ENCODE results near the gene ELMO1. TPM values are rescaled to one million over a fixed set of nuclear protein-coding genes. Genes with fewer than 3 reads are reported as not detected.

Gene ELMO1
- total and polyA plus RNA-seq, 2 of the 13 experiments (the other 11 are each of a cell fraction or from before 2014, with no cell fraction given), result 0.11 to 0.17 TPM

DNA sequence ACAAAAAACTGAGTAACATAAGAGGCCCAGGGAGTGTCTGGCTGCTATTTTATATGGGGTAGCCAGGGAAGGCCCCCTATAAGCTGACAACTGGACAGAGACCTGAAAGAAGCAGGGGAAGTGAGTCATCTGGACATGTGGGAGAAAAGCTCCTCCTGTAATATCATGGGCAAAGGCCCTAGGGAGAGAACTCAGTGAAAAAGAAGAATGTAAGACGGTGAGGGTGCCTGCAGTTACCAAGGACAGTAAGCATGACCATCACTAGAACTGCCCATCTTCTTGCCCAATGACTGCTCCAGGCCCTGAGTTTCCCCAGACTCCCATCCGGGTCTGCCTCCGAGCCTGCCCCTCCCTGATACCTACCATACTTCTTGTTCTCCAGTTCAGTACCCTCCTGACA lies 2.3 kb downstream of the ELMO1 start:
- Histone ChIP-seq H3K4me3 (replicated peaks in 1 of 3; ENCODE audit: insufficient read depth in 1 of 3, low read depth in 2 of 3, low read length in 3 of 3) (no peak overlapping the region), H3K4me1 (ENCODE audit: insufficient read depth, low read length) (no peaks in the 10 kb centered on the region), H3K9ac (ENCODE audit: insufficient read depth, low read depth, low read length) (no peak overlapping the region), H3K9me3 (ENCODE audit: low read length) (no peaks in the 10 kb centered on the region), H3K27ac (ENCODE audit: extremely low read length, insufficient read depth, low read length) (no peak overlapping the region), H2AFZ (ENCODE audit: low read length) (no peak overlapping the region), H3K4me2 (ENCODE audit: low read depth, low read length) (no peak overlapping the region), H3K79me2 (ENCODE audit: insufficient read depth, low read length) (no peaks in the 10 kb centered on the region), H3K36me3 (replicated peaks in 1 of 2; ENCODE audit: control insufficient read depth in 1 of 2, insufficient read depth in 2 of 2, low read length in 2 of 2) (no peaks in the 10 kb centered on the region), H3K27me3 (ENCODE audit: control insufficient read depth in 1 of 2, insufficient read depth in 2 of 2, low read length in 2 of 2) (peaks cover 0 to 26% of the 10 kb centered on the region in 2 experiments; a peak in 2 of 5 replicates), H4K20me1 (ENCODE audit: insufficient read depth, low read length) (no peaks in the 10 kb centered on the region)
- 25% methylated on average over 3 of the region's 3 CpGs for WGBS (ENCODE audit: low lambda C conversion rate)
- ATAC-seq (no peak), FAIRE-seq (no peak), DNase-seq (ENCODE audit: low spot score) (no peak)
- no TSS peak for BruUV-seq (replicated peaks)
- intact Hi-C loops (cut with micrococcal nuclease; ENCODE audit: unreplicated experiment), result no loop called here
- in situ Hi-C loops (cut with HindIII; ENCODE audit: extremely low pct_ligation_motif_present, low pct_unique_long_range_greater_than_20kb), result no loop called here
- CTCF ChIA-PET (ENCODE audit: low intra/inter-chr PET ratio, low total read pairs), result no interaction called here
- POLR2A ChIA-PET, result no interaction called here
- TF ChIP-seq ETV6 (CRISPR knock-in tag; conservative IDR thresholded peaks at IDR 0.05) (no peak), MEF2D (CRISPR knock-in tag; IDR thresholded peaks at IDR 0.05) (no peak), ZNF572 (CRISPR knock-in tag; IDR thresholded peaks at IDR 0.05) (no peak), PITX1 (CRISPR knock-in tag; IDR thresholded peaks at IDR 0.05) (no peak), MEIS2 (CRISPR knock-in tag; IDR thresholded peaks at IDR 0.05) (no peak), ZFP41 (CRISPR knock-in tag; IDR thresholded peaks at IDR 0.05; ENCODE audit: borderline replicate concordance) (no peak), KDM6A (CRISPR knock-in tag; IDR thresholded peaks at IDR 0.05; ENCODE audit: low read depth) (no peak), ZNF776 (CRISPR knock-in tag; IDR thresholded peaks at IDR 0.05) (no peak), DPF2 (CRISPR knock-in tag; IDR thresholded peaks at IDR 0.05; ENCODE audit: borderline replicate concordance, low read depth) (no peak), ETV5 (CRISPR knock-in tag; IDR thresholded peaks at IDR 0.05; ENCODE audit: borderline replicate concordance) (no peak), RFX5 (IDR thresholded peaks at IDR 0.05; ENCODE audit: low read depth, low read length) (no peak), FOXP1 (IDR thresholded peaks at IDR 0.05) (no peak), FOXP1 (CRISPR knock-in tag; IDR thresholded peaks at IDR 0.05) (no peak), ZNF446 (CRISPR knock-in tag; IDR thresholded peaks at IDR 0.05) (no peak)
- TF ChIP-seq, protein P1, sequence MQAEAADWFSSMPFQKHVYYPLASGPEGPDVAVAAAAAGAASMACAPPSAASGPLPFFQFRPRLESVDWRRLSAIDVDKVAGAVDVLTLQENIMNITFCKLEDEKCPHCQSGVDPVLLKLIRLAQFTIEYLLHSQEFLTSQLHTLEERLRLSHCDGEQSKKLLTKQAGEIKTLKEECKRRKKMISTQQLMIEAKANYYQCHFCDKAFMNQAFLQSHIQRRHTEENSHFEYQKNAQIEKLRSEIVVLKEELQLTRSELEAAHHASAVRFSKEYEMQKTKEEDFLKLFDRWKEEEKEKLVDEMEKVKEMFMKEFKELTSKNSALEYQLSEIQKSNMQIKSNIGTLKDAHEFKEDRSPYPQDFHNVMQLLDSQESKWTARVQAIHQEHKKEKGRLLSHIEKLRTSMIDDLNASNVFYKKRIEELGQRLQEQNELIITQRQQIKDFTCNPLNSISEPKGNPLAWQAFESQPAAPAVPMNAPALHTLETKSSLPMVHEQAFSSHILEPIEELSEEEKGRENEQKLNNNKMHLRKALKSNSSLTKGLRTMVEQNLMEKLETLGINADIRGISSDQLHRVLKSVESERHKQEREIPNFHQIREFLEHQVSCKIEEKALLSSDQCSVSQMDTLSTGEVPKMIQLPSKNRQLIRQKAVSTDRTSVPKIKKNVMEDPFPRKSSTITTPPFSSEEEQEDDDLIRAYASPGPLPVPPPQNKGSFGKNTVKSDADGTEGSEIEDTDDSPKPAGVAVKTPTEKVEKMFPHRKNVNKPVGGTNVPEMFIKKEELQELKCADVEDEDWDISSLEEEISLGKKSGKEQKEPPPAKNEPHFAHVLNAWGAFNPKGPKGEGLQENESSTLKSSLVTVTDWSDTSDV (CRISPR knock-in tag; IDR thresholded peaks at IDR 0.05), result no peak
- TF ChIP-seq, protein P2, sequence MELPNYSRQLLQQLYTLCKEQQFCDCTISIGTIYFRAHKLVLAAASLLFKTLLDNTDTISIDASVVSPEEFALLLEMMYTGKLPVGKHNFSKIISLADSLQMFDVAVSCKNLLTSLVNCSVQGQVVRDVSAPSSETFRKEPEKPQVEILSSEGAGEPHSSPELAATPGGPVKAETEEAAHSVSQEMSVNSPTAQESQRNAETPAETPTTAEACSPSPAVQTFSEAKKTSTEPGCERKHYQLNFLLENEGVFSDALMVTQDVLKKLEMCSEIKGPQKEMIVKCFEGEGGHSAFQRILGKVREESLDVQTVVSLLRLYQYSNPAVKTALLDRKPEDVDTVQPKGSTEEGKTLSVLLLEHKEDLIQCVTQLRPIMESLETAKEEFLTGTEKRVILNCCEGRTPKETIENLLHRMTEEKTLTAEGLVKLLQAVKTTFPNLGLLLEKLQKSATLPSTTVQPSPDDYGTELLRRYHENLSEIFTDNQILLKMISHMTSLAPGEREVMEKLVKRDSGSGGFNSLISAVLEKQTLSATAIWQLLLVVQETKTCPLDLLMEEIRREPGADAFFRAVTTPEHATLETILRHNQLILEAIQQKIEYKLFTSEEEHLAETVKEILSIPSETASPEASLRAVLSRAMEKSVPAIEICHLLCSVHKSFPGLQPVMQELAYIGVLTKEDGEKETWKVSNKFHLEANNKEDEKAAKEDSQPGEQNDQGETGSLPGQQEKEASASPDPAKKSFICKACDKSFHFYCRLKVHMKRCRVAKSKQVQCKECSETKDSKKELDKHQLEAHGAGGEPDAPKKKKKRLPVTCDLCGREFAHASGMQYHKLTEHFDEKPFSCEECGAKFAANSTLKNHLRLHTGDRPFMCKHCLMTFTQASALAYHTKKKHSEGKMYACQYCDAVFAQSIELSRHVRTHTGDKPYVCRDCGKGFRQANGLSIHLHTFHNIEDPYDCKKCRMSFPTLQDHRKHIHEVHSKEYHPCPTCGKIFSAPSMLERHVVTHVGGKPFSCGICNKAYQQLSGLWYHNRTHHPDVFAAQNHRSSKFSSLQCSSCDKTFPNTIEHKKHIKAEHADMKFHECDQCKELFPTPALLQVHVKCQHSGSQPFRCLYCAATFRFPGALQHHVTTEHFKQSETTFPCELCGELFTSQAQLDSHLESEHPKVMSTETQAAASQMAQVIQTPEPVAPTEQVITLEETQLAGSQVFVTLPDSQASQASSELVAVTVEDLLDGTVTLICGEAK (IDR thresholded peaks at IDR 0.05), result no peak
- TF ChIP-seq, protein P2 (CRISPR knock-in tag; IDR thresholded peaks at IDR 0.05), result no peak

Measured in HepG2 (cell line).